Activated CD8-positive, alpha-beta memory T cell treated with anti-CD3 and anti-CD28 coated beads, Interleukin-2, amount 50 U/mL, for 4 hours (primary cell): ENCODE data around the gene PCNX3.

Experiments
- DNase-seq: peaks from one replicate; pipeline ENCODE4 v3.0.0-alpha.2; 2020

Gene PCNX3

GRCh38 chr11:65580756-65581155, 34.8 kb upstream of the PCNX3 start:
- DNase-seq = no peak

GRCh38 chr11:65581928-65582327, 33.6 kb upstream of the PCNX3 start:
- DNase-seq = no peak

GRCh38 chr11:65583589-65583988, 32.0 kb upstream of the PCNX3 start:
- DNase-seq = no peak

- DNase-seq = no peak
These were observed 31.5 kb upstream of the PCNX3 start for GRCh38 chr11:65584106-65584505.

GRCh38 chr11:65584723-65585171, 30.8 kb upstream of the PCNX3 start:
- DNase-seq = no peak

- DNase-seq = no peak
These were observed 30.0 kb upstream of the PCNX3 start for GRCh38 chr11:65585396-65586246.

- no peak for DNase-seq
These were observed 29.3 kb upstream of the PCNX3 start for GRCh38 chr11:65586247-65586630.

GRCh38 chr11:65586676-65587075, 28.9 kb upstream of the PCNX3 start:
- no peak for DNase-seq

GRCh38 chr11:65588199-65589054, 27.1 kb upstream of the PCNX3 start:
- DNase-seq = peak; percentile 74

- peak; percentile 36 for DNase-seq
These were observed 25.9 kb upstream of the PCNX3 start for GRCh38 chr11:65589444-65590239.

- no peak for DNase-seq
These were observed 25.3 kb upstream of the PCNX3 start for GRCh38 chr11:65590240-65590738.

GRCh38 chr11:65591939-65592857, 23.4 kb upstream of the PCNX3 start:
- DNase-seq = no peak

- DNase-seq = no peak
These were observed 22.6 kb upstream of the PCNX3 start for GRCh38 chr11:65592858-65593517.

- peak; percentile 64 for DNase-seq
These were observed 21.8 kb upstream of the PCNX3 start for GRCh38 chr11:65593518-65594414.

- DNase-seq = no peak
These were observed 20.4 kb upstream of the PCNX3 start for GRCh38 chr11:65595131-65595530.

GRCh38 chr11:65595543-65596281, 19.9 kb upstream of the PCNX3 start, which contains the start of gene KCNK7:
KCNK7 (minus strand) TSS chr11:65595800; CDS start chr11:65595772, 28 bp downstream.
- DNase-seq = no peak

GRCh38 chr11:65596520-65596919, 19.1 kb upstream of the PCNX3 start:
- DNase-seq = no peak

GRCh38 chr11:65598258-65598699, 17.3 kb upstream of the PCNX3 start:
- DNase-seq = no peak
